K562 (cell line): ENCODE measurements around the gene DNMBP. TPM values are rescaled to one million over a fixed set of nuclear protein-coding genes. Genes with fewer than 3 reads are reported as not detected.

Experiments
- ATAC-seq: fragments of 200-7000 bp; cut with Tn5 transposase; 3 replicates; pipeline ENCODE4 v1.9.1; 2020; ENCODE audit warnings: moderate library complexity
- BruUV-seq: library from RNA; stranded (reverse); fragments of 400-500 nt; replicated peaks from 2 replicates; lab custom pipeline; 2021; lab: Mats Ljungman, UMichigan
- CTCF ChIA-PET: fragments of 300-600 bp; formaldehyde crosslinking; extraction: SDS; loops from one replicate; lab custom pipeline; 2021; ENCODE audit warnings: low intra/inter-chr PET ratio; lab: Yijun Ruan, JAX
- POLR2A ChIA-PET: fragments of 300-600, 350-650 bp; sonication (Branson Sonifier 250); formaldehyde crosslinking; extraction: SDS; loops from one replicate; lab custom pipeline; 2021; ENCODE audit warnings: antibody characterized with exemption, inconsistent platforms; lab: Yijun Ruan, JAX
- DNase-seq, 4 experiments: peaks; one replicate each; pipeline versions ENCODE4 v3.0.0 to v3.0.0-alpha.2; 2011 to 2018; ENCODE audit warnings: low spot score in 3 of 4, mixed read lengths in 3 of 4; ENCODE audit errors: extremely low read depth in 1 of 4
- FAIRE-seq: peaks from 2 replicates; lab custom pipeline; 2011; peaks lifted over from hg19 to GRCh38; lab: Jason Lieb, UNC
- H2AFZ ChIP-seq: 2 replicates; pipeline ENCODE4 v1.6.0; 2011; ENCODE audit warnings: low read depth, low read length, control low read depth, inconsistent platforms
- H3K27ac ChIP-seq: fragments of 200-600 bp; 3 replicates; pipeline ENCODE4 v1.8.0; 2011; ENCODE audit warnings: low read depth, mild to moderate bottlenecking, control low read depth, inconsistent platforms, low read length, moderate library complexity, mixed read lengths; ENCODE audit errors: extremely low read depth
- H3K27me3 ChIP-seq, 2 experiments: fragments of 300-600 bp in 1 of 2; 2 replicates in 1 of 2; 3 replicates in 1 of 2; pipeline versions ENCODE4 v1.6.0 to v1.8.0; 2011; ENCODE audit warnings: inconsistent platforms in 2 of 2, low read length in 2 of 2, mild to moderate bottlenecking in 1 of 2, mixed read lengths in 1 of 2, moderate library complexity in 1 of 2; ENCODE audit not compliant: control insufficient read depth in 2 of 2, insufficient read depth in 2 of 2
- H3K36me3 ChIP-seq: fragments of 300-600 bp; 3 replicates; pipeline ENCODE4 v1.8.0; 2011; ENCODE audit warnings: mild to moderate bottlenecking, low read length, inconsistent platforms; ENCODE audit not compliant: control insufficient read depth, insufficient read depth
- H3K4me1 ChIP-seq, 2 experiments: fragments of 200-600 bp in 1 of 2; replicated peaks in 1 of 2; 2 replicates in 1 of 2; 3 replicates in 1 of 2; pipeline versions ENCODE4 v1.5.1 to v1.8.0; 2011; ENCODE audit warnings: inconsistent platforms in 2 of 2, low read length in 2 of 2, mild to moderate bottlenecking in 1 of 2, mixed read lengths in 1 of 2, moderate library complexity in 1 of 2; ENCODE audit not compliant: control insufficient read depth in 2 of 2, insufficient read depth in 2 of 2
- H3K4me2 ChIP-seq: 2 replicates; pipeline ENCODE4 v1.6.1; 2011; ENCODE audit warnings: low read length, control low read depth, inconsistent platforms, mixed read lengths; ENCODE audit not compliant: insufficient read depth
- H3K4me3 ChIP-seq: fragments of 200-600 bp; sonication (generic), shearing (Covaris generic); 2 replicates; pipeline ENCODE4 v1.5.1; 2016; ENCODE audit warnings: control low read depth, inconsistent platforms
- H3K79me2 ChIP-seq: fragments of 200-600 bp; 3 replicates; pipeline ENCODE4 v1.8.0; 2011; ENCODE audit warnings: low read length, inconsistent platforms; ENCODE audit not compliant: control insufficient read depth, insufficient read depth
- H3K9ac ChIP-seq, 2 experiments: 2 replicates each; pipeline versions ENCODE4 v1.6.0 to v1.6.1; 2011; ENCODE audit warnings: low read depth in 2 of 2, low read length in 2 of 2, control low read depth in 1 of 2, inconsistent platforms in 1 of 2, mild to moderate bottlenecking in 1 of 2, mixed read lengths in 1 of 2; ENCODE audit not compliant: insufficient read depth in 1 of 2
- H3K9me1 ChIP-seq: one replicate; pipeline ENCODE4 v1.6.0; 2011; ENCODE audit warnings: inconsistent platforms, mild to moderate bottlenecking, low read length, moderate library complexity; ENCODE audit not compliant: control insufficient read depth, insufficient read depth
- H3K9me3 ChIP-seq: replicated peaks from 2 replicates; pipeline ENCODE4 v1.5.1; 2011; ENCODE audit warnings: low read depth, low read length, inconsistent platforms; ENCODE audit not compliant: control insufficient read depth, insufficient read depth
- H4K20me1 ChIP-seq: replicated peaks from 2 replicates; pipeline ENCODE4 v1.6.1; 2011; ENCODE audit warnings: low read length, inconsistent platforms, mixed read lengths; ENCODE audit not compliant: control insufficient read depth, insufficient read depth
- GABPA ChIP-seq: fragments of 200-800 bp; sonication (Bioruptor generic); conservative IDR thresholded peaks from 2 replicates; pipeline ENCODE4 v1.6.1; 2016; ENCODE audit warnings: low read depth, missing genetic modification characterization, missing compliant biosample characterization
- NR3C1 ChIP-seq: sonication (generic); formaldehyde crosslinking; IDR thresholded peaks from 2 replicates; pipeline ENCODE4 v1.8.1; 2022; ENCODE audit warnings: missing genetic modification reagents
- POLR2H ChIP-seq: IDR thresholded peaks from 2 replicates; pipeline ENCODE4 v1.6.1; 2016; ENCODE audit warnings: missing genetic modification characterization, low read depth, mild to moderate bottlenecking, control low read depth, missing compliant biosample characterization, moderate library complexity
- WHSC1 ChIP-seq: IDR thresholded peaks from one replicate; pipeline ENCODE4 v1.6.1; 2012; ENCODE audit warnings: low read length, control low read depth, inconsistent platforms
- ZBTB1 ChIP-seq: sonication (generic); formaldehyde crosslinking; IDR thresholded peaks from 2 replicates; pipeline ENCODE4 v1.8.1; 2023; ENCODE audit warnings: missing genetic modification reagents, low read depth, mild to moderate bottlenecking, borderline replicate concordance
- ZNF143 ChIP-seq: sonication (generic); formaldehyde crosslinking; IDR thresholded peaks from 2 replicates; pipeline ENCODE4 v1.9.0; 2022; ENCODE audit warnings: mild to moderate bottlenecking, missing genetic modification reagents
- ZNF24 ChIP-seq: fragments of 450-650 bp; IDR thresholded peaks from 2 replicates; pipeline ENCODE4 v1.6.1; 2016
- WGBS: fragments of 100-300 bp; shearing (Covaris generic); methylation state at CpG from one replicate; pipeline ENCODE4 v1.1.6; 2016; ENCODE audit warnings: low coverage, mixed read lengths; ENCODE audit not compliant: insufficient coverage; ENCODE audit errors: missing lambda C conversion rate; 5-methylcytosine and 5-hydroxymethylcytosine counted together
- in situ Hi-C: fragments of 300-500 bp; cut with MboI; formaldehyde crosslinking; loops from 4 replicates; pipeline ENCODE4 v1.15.0; 2018; ENCODE audit warnings: inconsistent platforms, mixed read lengths
- intact Hi-C: fragments of 100-400 bp; cut with micrococcal nuclease; formaldehyde crosslinking; loops from 2 replicates; pipeline ENCODE4 v1.14.2; 2022
- polyA plus RNA-seq, 8 experiments: library from polyadenylated mRNA; depleted of rRNA in 4 of 8; stranded (reverse) in 5 of 8; unstranded in 3 of 8; fragments of >200 nt; fragmentation: Nextera tagmentation in 2 of 8; fragmentation: Illumina TruSeq in 1 of 8; extraction: Ambion mirVana in 2 of 8; extraction: Trizol in 1 of 8; gene quantifications; 2 replicates each; pipeline versions ENCODE4 v1.2.1 to v1.2.3, GENCODE V29; 2011 to 2014; ENCODE audit warnings: inconsistent platforms in 1 of 8, missing spikeins in 1 of 8
- total RNA-seq, 7 experiments: library from RNA; depleted of rRNA in 6 of 7; stranded (reverse); fragments of >200 nt in 6 of 7; fragmentation: Illumina TruSeq in 2 of 7; extraction: Trizol in 2 of 7; gene quantifications; 2 replicates each; pipeline versions ENCODE4 v1.2.1 to v1.2.3, GENCODE V29; 2011 to 2021; ENCODE audit warnings: low replicate concordance in 1 of 7
- TF ChIP-seq, protein P1 (sequence below): fragments of 450-650 bp; formaldehyde crosslinking; IDR thresholded peaks from 2 replicates; pipeline ENCODE4 v1.4.0; 2020; ENCODE audit warnings: mild to moderate bottlenecking

Gene DNMBP
- total and polyA plus RNA-seq, 9 of the 15 experiments (the other 6 are each of a cell fraction or from before 2014, with no cell fraction given): 0.83 to 3.7 (median 2.2) TPM

DNA sequence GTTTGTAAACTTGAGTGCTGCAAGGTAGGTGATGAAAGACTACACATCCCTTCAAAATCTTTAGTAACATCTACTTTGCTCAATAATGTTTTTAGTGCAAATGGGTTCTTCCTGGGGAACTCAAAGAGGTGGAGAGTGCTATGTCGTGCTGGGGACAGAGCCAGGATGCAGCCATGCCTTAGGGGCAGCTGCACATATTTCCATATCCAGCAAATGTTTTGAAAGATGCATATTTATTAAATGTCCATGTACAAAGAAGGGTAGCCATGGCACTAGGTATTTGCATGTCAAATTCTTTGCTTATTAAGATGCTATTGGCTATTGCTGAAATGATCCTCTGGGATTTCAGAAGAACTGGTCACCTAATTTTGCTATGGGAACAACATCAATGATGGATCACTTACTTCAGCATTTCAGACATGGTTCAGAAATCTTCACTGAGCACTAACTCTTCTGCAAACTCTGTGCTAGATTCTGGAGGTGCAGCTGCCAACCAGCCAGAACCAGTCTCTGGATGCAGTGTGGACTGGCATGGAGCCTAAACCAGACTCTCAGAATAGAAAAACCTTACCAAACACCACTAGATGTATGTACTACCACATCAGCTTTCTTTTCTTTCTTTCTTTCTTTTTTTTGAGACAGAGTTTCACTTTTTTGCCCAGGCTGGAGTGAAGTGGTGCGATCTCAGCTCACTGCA, 31.7 kb upstream of the DNMBP start:
- in situ Hi-C loops: no loop called here
- FAIRE-seq (no peak), ATAC-seq (no peak), DNase-seq (no peak)
- H3K9me3 ChIP-seq: no peaks in the 10 kb centered on the region
- H3K27ac ChIP-seq: no peak overlapping the region
- H3K79me2 ChIP-seq: no peaks in the 10 kb centered on the region
- no peaks in the 10 kb centered on the region for H3K4me1 ChIP-seq
- BruUV-seq: no TSS peak
- no peak overlapping the region for H3K4me3 ChIP-seq
- peaks cover 0 to 6% of the 10 kb centered on the region in 2 experiments; a peak in 2 of 5 replicates for H3K27me3 ChIP-seq
- H3K9me1 ChIP-seq: no peaks in the 10 kb centered on the region
- intact Hi-C loops: no loop called here
- WGBS: 0% methylated on average over 1 of the region's 2 CpGs
- no peaks in the 10 kb centered on the region for H4K20me1 ChIP-seq
- TF ChIP-seq WHSC1 (no peak), NR3C1 (CRISPR knock-in tag) (no peak), ZNF24 (no peak), POLR2H (tag) (no peak), ZBTB1 (CRISPR knock-in tag) (no peak), ZNF143 (CRISPR knock-in tag) (no peak), GABPA (tag) (no peak)
- TF ChIP-seq, protein P1, sequence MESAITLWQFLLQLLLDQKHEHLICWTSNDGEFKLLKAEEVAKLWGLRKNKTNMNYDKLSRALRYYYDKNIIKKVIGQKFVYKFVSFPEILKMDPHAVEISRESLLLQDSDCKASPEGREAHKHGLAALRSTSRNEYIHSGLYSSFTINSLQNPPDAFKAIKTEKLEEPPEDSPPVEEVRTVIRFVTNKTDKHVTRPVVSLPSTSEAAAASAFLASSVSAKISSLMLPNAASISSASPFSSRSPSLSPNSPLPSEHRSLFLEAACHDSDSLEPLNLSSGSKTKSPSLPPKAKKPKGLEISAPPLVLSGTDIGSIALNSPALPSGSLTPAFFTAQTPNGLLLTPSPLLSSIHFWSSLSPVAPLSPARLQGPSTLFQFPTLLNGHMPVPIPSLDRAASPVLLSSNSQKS (CRISPR knock-in tag): no peak
- H3K4me2 ChIP-seq: no peak overlapping the region
- no peak overlapping the region for H2AFZ ChIP-seq
- ChIA-PET POLR2A (no interaction called here), CTCF (no interaction called here)
- no peaks in the 10 kb centered on the region for H3K36me3 ChIP-seq
- H3K9ac ChIP-seq: no peak overlapping the region
